Right lobe of liver (tissue), 4 donors: Measurements from ENCODE around the gene TEX47.

Experiments used
- CTCF ChIP-seq, 4 donors: fragments of 200-600 bp in 3 of 4; fragments of 450-650 bp in 1 of 4; IDR thresholded peaks; one replicate each; pipeline versions ENCODE4 v1.5.1 to v1.8.0; 2016 to 2022; ENCODE audit warnings: antibody characterized with exemption in 4 of 4, mild to moderate bottlenecking in 2 of 4
- POLR2A ChIP-seq: fragments of 450-650 bp; IDR thresholded peaks from one replicate; pipeline ENCODE4 v1.6.1; 2017; ENCODE audit warnings: antibody characterized with exemption, mild to moderate bottlenecking
- donor health status: DM: no; HTN: no; CAD: no.
- donor health status: DM: no; HTN: no; CAD: no.
- donor health status: DM: no; HTN: yes; CAD: no.

DNA sequence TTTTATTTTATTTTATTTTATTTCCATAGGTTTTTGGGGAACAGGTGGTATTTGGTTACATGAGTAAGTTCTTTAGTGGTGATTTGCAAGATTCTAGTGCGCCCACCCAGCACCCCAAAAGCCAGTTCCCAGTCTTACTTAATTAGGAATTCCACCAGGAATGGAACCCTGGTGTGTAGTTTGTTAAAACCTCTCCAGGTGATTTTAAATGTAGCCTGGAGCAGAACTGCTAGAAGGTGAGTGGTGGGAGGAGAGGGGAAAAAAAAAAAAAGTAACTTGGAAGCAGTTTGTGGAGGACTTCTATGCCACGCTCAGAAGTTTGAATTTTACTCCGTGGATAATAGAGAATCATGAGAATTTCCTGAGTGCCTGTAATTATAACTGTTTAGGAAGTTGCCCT lies 5.5 kb upstream of the TEX47 start:
- TF ChIP-seq POLR2A (no peak), CTCF (IDR thresholded peaks at IDR 0.05) (no peak)
